ENCODE data around the gene ELP6.
"Not testable (repeated sequence)": the region's sequence is repeated elsewhere in the genome, so short reads cannot be mapped to it uniquely, and the experiment has no call there.

ELP6 gene

DNA sequence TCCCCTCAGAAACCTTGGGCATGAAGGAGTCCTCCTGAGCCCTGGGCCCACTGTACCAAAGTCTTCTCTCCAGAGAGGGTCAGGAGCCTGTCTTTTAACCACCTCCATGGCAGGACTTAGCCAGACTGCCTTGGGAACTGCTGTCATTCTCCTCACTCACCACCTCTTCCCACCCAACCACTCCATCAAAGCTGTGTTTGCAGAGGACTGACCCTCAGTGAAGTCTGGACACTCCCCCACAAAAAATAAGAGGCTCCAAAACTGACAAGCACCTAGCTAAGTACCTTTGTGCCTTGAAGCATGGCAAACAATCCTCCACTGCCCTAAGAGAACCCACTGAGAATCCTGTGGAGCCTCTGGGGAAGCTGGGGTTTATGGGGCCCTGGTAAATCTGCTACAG is 35.5 kb downstream of the ELP6 start:
- Histone ChIP-seq H3K4me1 (ENCODE audit: insufficient read depth, insufficient read length) (peaks cover 10% of the 10 kb centered on the region), H3K36me3 (ENCODE audit: insufficient read depth, insufficient read length, low read length) (peaks cover 3% of the 10 kb centered on the region), H3K9me3 (ENCODE audit: insufficient read depth, low read length) (no peaks in the 10 kb centered on the region), H3K4me3 (ENCODE audit: insufficient read length, low read depth) (no peak overlapping the region), H3K9ac (ENCODE audit: insufficient read length, low read depth) (no peak overlapping the region), H3K27me3 (ENCODE audit: insufficient read depth, insufficient read length) (no peaks in the 10 kb centered on the region)
- no peak for DNase-seq (ENCODE audit: low read depth, low spot score)
- no peak for TF ChIP-seq ZNF274 (IDR thresholded peaks at IDR 0.05; ENCODE audit: low read depth, low read length)
- TF ChIP-seq YY1 (IDR thresholded peaks at IDR 0.05; ENCODE audit: insufficient read depth, insufficient read length) = no peak
- no peak for TF ChIP-seq SUZ12 (IDR thresholded peaks at IDR 0.05; ENCODE audit: extremely low read depth, insufficient read depth, insufficient read length)

DNA sequence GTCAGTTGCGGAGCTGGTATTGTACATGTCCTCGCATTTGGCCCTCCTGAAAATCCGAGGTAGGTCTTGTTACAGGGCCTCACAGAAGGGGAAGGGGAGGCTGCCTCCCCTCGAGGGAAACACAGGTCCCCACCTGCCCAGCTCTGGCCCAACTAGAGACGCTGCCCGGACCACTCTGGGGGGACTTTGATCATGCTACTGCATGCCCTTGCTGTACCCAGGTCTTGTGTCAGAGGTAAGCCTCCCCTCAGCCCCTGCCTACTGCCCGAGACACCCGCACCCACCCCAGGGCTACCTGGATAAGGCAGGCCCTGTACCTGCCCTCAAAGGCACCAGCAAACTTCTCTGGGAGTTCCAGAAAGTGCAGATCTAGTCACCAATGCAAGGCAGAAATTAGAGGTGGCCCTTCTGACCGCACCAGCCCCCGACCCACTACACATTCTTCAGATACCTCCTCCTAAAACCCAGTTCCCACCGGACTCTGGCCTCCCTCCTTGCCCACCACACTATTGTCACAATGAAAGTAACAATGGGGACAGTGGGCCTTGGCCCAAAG is 36.8 kb downstream of the ELP6 start:
- H3K4me3 ChIP-seq (ENCODE audit: insufficient read length, low read depth) = peak overlapping the region; percentile 91
- no peaks in the 10 kb centered on the region for H3K9me3 ChIP-seq (ENCODE audit: insufficient read depth, low read length)
- peaks cover 10% of the 10 kb centered on the region for H3K4me1 ChIP-seq (ENCODE audit: insufficient read depth, insufficient read length)
- peak overlapping the region; percentile 89 for H3K9ac ChIP-seq (ENCODE audit: insufficient read length, low read depth)
- H3K36me3 ChIP-seq (ENCODE audit: insufficient read depth, insufficient read length, low read length) = peaks cover 3% of the 10 kb centered on the region
- no peak for TF ChIP-seq ZNF274 (IDR thresholded peaks at IDR 0.05; ENCODE audit: low read depth, low read length)
- no peak for TF ChIP-seq SUZ12 (IDR thresholded peaks at IDR 0.05; ENCODE audit: extremely low read depth, insufficient read depth, insufficient read length)
- TF ChIP-seq YY1 (IDR thresholded peaks at IDR 0.05; ENCODE audit: insufficient read depth, insufficient read length) = no peak
- no peaks in the 10 kb centered on the region for H3K27me3 ChIP-seq (ENCODE audit: insufficient read depth, insufficient read length)
- no peak for DNase-seq (ENCODE audit: low read depth, low spot score)

GRCh38 chr3:47476330-47476626 is 37.2 kb downstream of the ELP6 start:
- Histone ChIP-seq H3K36me3 (ENCODE audit: insufficient read depth, insufficient read length, low read length) (peaks cover 3% of the 10 kb centered on the region), H3K4me1 (ENCODE audit: insufficient read depth, insufficient read length) (peaks cover 10% of the 10 kb centered on the region), H3K4me3 (ENCODE audit: insufficient read length, low read depth) (peak overlapping the region; percentile 91), H3K9ac (ENCODE audit: insufficient read length, low read depth) (peak overlapping the region; percentile 89), H3K9me3 (ENCODE audit: insufficient read depth, low read length) (no peaks in the 10 kb centered on the region), H3K27me3 (ENCODE audit: insufficient read depth, insufficient read length) (no peaks in the 10 kb centered on the region)
- no peak for DNase-seq (ENCODE audit: low read depth, low spot score)
- TF ChIP-seq ZNF274 (IDR thresholded peaks at IDR 0.05; ENCODE audit: low read depth, low read length) = no peak
- TF ChIP-seq YY1 (IDR thresholded peaks at IDR 0.05; ENCODE audit: insufficient read depth, insufficient read length) = no peak
- no peak for TF ChIP-seq SUZ12 (IDR thresholded peaks at IDR 0.05; ENCODE audit: extremely low read depth, insufficient read depth, insufficient read length)

GRCh38 chr3:47475570-47476329 is 37.8 kb downstream of the ELP6 start, which contains the start of gene SCAP:
Gene SCAP, minus strand, starts transcription at chr3:47475941. Its CDS starts 32,948 bp downstream, at chr3:47442993.
- DNase-seq (ENCODE audit: low read depth, low spot score) = peak; percentile 90
- peak within 1 kb of the TSS; percentile 95 for H3K9ac ChIP-seq (ENCODE audit: insufficient read length, low read depth)
- TF ChIP-seq YY1 (IDR thresholded peaks at IDR 0.05; ENCODE audit: insufficient read depth, insufficient read length) = no peak
- no peak for TF ChIP-seq SUZ12 (IDR thresholded peaks at IDR 0.05; ENCODE audit: extremely low read depth, insufficient read depth, insufficient read length)
- no peak for TF ChIP-seq ZNF274 (IDR thresholded peaks at IDR 0.05; ENCODE audit: low read depth, low read length)

DNA sequence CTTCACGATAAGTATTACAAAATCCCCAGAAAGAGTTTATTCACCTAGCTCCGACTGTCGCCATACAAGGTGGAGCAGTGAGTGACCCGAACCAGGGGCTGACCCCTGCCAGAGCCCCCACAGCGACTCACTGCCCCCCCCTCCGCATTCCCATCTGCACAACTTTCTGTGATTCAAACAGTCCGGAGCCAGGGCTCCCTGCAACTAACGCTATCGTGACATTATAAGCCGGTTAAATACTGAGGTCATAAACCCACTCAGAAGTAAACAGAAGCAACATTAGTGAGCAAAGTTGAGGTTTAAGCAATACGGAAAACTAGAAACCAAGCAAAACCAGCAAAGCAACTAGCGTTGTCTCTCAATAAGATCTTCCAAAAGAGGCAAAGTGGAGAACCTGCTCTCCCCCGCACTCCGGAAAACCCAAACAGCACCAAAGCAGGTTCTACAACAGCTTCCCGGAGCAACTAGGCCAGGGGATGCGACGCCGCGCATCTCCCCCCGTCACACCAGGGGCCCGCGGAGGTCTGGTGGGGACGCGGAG is 38.4 kb downstream of the ELP6 start:
- no peaks in the 10 kb centered on the region for H3K9me3 ChIP-seq (ENCODE audit: insufficient read depth, low read length)
- DNase-seq (ENCODE audit: low read depth, low spot score) = no peak
- H3K27me3 ChIP-seq (ENCODE audit: insufficient read depth, insufficient read length) = no peaks in the 10 kb centered on the region
- peaks cover 3% of the 10 kb centered on the region for H3K36me3 ChIP-seq (ENCODE audit: insufficient read depth, insufficient read length, low read length)
- peaks cover 10% of the 10 kb centered on the region for H3K4me1 ChIP-seq (ENCODE audit: insufficient read depth, insufficient read length)
- peak overlapping the region; percentile 95 for H3K9ac ChIP-seq (ENCODE audit: insufficient read length, low read depth)
- no peak for TF ChIP-seq SUZ12 (IDR thresholded peaks at IDR 0.05; ENCODE audit: extremely low read depth, insufficient read depth, insufficient read length)
- no peak for TF ChIP-seq ZNF274 (IDR thresholded peaks at IDR 0.05; ENCODE audit: low read depth, low read length)
- TF ChIP-seq YY1 (IDR thresholded peaks at IDR 0.05; ENCODE audit: insufficient read depth, insufficient read length) = no peak
- H3K4me3 ChIP-seq (ENCODE audit: insufficient read length, low read depth) = peak overlapping the region; percentile 91

More at GRCh38 chr3:47475570-47476329, 37.8 kb downstream of the ELP6 start, which contains the start of gene SCAP:
- H3K9me3 ChIP-seq (ENCODE audit: insufficient read depth, low read length) = no peaks in the 10 kb centered on the region
- H3K27me3 ChIP-seq (ENCODE audit: insufficient read depth, insufficient read length) = no peaks in the 10 kb centered on the region
- peaks cover 3% of the 10 kb centered on the region for H3K36me3 ChIP-seq (ENCODE audit: insufficient read depth, insufficient read length, low read length)
- H3K4me1 ChIP-seq (ENCODE audit: insufficient read depth, insufficient read length) = peaks cover 10% of the 10 kb centered on the region
- peak within 1 kb of the TSS; percentile 91 for H3K4me3 ChIP-seq (ENCODE audit: insufficient read length, low read depth)

- no peak for TF ChIP-seq SUZ12 (IDR thresholded peaks at IDR 0.05; ENCODE audit: extremely low read depth, insufficient read depth, insufficient read length)
- no peak for TF ChIP-seq ZNF274 (IDR thresholded peaks at IDR 0.05; ENCODE audit: low read depth, low read length)
- TF ChIP-seq YY1 (IDR thresholded peaks at IDR 0.05; ENCODE audit: insufficient read depth, insufficient read length) = no peak
- DNase-seq (ENCODE audit: low read depth, low spot score) = no peak
- H3K27me3 ChIP-seq (ENCODE audit: insufficient read depth, insufficient read length) = no peaks in the 10 kb centered on the region
- peaks cover 3% of the 10 kb centered on the region for H3K36me3 ChIP-seq (ENCODE audit: insufficient read depth, insufficient read length, low read length)
- no peak overlapping the region for H3K9ac ChIP-seq (ENCODE audit: insufficient read length, low read depth)
- no peaks in the 10 kb centered on the region for H3K9me3 ChIP-seq (ENCODE audit: insufficient read depth, low read length)
- no peak overlapping the region for H3K4me3 ChIP-seq (ENCODE audit: insufficient read length, low read depth)
- peaks cover 8% of the 10 kb centered on the region for H3K4me1 ChIP-seq (ENCODE audit: insufficient read depth, insufficient read length)
Measured at GRCh38 chr3:47473391-47473790, 40.1 kb downstream of the ELP6 start.

- no peak for TF ChIP-seq SUZ12 (IDR thresholded peaks at IDR 0.05; ENCODE audit: extremely low read depth, insufficient read depth, insufficient read length)
- no peak for TF ChIP-seq YY1 (IDR thresholded peaks at IDR 0.05; ENCODE audit: insufficient read depth, insufficient read length)
- no peak for TF ChIP-seq ZNF274 (IDR thresholded peaks at IDR 0.05; ENCODE audit: low read depth, low read length)
- Histone ChIP-seq H3K27me3 (ENCODE audit: insufficient read depth, insufficient read length) (no peaks in the 10 kb centered on the region), H3K4me3 (ENCODE audit: insufficient read length, low read depth) (no peak overlapping the region), H3K4me1 (ENCODE audit: insufficient read depth, insufficient read length) (no peaks in the 10 kb centered on the region), H3K9ac (ENCODE audit: insufficient read length, low read depth) (no peak overlapping the region), H3K9me3 (ENCODE audit: insufficient read depth, low read length) (no peaks in the 10 kb centered on the region), H3K36me3 (ENCODE audit: insufficient read depth, insufficient read length, low read length) (peaks cover 3% of the 10 kb centered on the region)
- no peak for DNase-seq (ENCODE audit: low read depth, low spot score)
Measured at GRCh38 chr3:47469616-47470015, 43.9 kb downstream of the ELP6 start.

GRCh38 chr3:47468315-47468714 is 45.2 kb downstream of the ELP6 start:
- H3K9ac ChIP-seq (ENCODE audit: insufficient read length, low read depth); H3K27me3 ChIP-seq (ENCODE audit: insufficient read depth, insufficient read length); H3K36me3 ChIP-seq (ENCODE audit: insufficient read depth, insufficient read length, low read length); DNase-seq (ENCODE audit: low read depth, low spot score); H3K4me1 ChIP-seq (ENCODE audit: insufficient read depth, insufficient read length); H3K4me3 ChIP-seq (ENCODE audit: insufficient read length, low read depth); H3K9me3 ChIP-seq (ENCODE audit: insufficient read depth, low read length): not testable (repeated sequence)

Data from NT2/D1 (cell line).